HG02884 (cell line): ENCODE measurements around the gene VPS33A.
"Not testable (repeated sequence)": the region's sequence is repeated elsewhere in the genome, so short reads cannot be mapped to it uniquely, and the experiment has no call there.

Source experiments
- ATAC-seq: cut with Tn5 transposase; IDR thresholded peaks from one replicate; pipeline ENCODE4 v1.9.1; 2021; ENCODE audit warnings: mild to moderate bottlenecking, moderate library complexity; ENCODE audit not compliant: unreplicated experiment

VPS33A gene

DNA sequence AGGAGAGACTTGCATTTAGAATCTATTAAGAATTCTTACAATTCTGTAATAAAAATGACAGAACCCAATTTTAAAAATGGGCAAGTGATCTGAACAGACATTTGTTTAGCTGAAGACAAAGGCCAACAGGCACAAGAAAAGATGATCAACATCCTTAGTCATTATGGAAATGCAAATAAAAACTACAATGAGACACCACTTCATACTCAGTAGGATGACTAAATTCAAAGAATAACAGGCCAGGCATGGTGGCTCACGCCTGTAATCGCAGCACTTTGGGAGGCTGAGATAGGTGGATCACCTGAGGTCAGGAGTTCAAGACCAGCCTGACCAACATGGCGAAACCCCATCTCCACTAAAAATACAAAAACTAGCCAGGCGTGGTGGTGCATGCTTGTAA lies 7.8 kb downstream of the VPS33A start:
- ATAC-seq, result not testable (repeated sequence)

DNA sequence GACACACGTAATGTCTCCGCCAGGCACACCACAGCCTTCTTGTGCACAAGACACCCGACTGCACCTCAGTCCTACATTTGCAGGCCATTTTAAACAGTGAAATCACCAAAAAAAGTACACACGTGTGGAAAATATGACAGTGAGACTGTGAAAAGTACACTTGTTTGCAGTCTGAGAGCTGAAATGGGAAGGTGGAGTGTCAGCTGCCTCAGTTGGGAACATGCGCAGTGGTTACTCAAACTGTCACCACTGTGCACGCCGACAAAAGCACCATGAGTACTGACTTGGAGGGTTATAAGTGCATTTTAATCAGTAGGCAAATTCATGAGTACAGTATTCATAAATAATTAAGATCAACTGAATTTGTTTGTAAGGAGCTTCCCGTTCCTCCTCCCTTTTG lies 15.8 kb downstream of the VPS33A start:
- ATAC-seq, result no peak

DNA sequence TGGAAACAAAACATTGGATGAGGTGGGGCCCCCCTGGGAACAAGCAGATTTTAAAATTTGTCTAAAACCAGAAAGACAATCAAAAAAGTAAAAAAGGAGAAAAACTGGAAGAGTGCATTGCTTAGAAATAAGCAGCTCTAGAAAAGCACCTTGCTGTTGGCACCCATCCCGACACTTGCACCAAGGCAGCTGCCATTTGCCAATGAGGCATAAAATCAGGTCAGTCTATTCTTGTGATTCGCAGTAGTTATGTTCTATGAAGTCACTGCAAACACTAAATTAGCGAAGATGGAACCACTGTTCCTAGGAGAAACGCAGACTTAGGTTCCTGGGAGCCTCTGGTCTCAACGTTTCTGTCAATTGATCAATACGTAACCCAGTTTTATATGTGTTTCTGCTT lies 16.2 kb downstream of the VPS33A start:
- no peak for ATAC-seq

GRCh38 chr12:122245553-122245952 lies 20.7 kb downstream of the VPS33A start:
- ATAC-seq, result no peak

- ATAC-seq, result no peak
Measured at GRCh38 chr12:122244565-122245371, 21.5 kb downstream of the VPS33A start.

DNA sequence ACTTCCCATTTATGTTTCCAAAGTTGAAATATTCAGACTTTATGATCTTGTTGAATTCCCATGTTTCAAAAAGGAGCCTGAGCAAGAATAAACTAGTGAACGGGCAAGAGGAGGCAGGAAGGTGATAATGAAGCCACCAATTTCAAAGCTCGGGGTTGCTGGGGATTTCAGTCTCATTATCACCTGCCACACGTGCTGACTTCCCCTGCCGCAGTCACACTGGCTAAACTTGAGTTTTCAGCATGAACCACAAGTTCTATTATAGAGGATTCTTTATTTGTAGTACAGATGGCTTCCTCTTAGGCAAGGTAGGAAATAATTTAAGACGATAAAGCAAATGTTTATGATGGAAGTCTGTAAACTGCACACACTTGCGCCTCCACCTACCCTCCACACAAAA lies 22.3 kb downstream of the VPS33A start:
- no peak for ATAC-seq

GRCh38 chr12:122238861-122239260 lies 27.4 kb downstream of the VPS33A start:
- no peak for ATAC-seq

DNA sequence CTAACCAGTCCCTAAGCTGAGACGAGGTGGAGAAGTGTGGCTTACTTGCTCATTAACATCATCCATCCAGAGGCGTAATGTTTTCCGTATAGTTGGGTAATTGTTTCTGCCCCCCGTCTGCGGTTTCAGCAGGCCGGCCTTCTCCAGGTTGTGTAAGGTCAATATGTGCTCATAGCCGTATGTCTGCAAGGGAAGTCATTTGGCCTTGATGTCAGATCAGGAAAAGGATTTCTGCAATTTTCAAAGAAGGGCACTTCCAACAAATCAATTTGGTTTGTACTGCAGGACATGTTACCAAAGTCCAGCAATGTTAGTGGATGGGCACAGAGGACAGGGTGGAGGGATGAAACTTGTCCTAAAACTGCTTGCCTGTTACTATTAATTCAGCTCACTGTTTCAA lies 30.6 kb downstream of the VPS33A start:
- ATAC-seq, result no peak

- no peak for ATAC-seq
Measured at GRCh38 chr12:122232691-122233090, 33.6 kb downstream of the VPS33A start.

GRCh38 chr12:122230798-122231197 lies 35.5 kb downstream of the VPS33A start:
- no peak for ATAC-seq

- ATAC-seq, result no peak
Measured at GRCh38 chr12:122228092-122228491, 38.2 kb downstream of the VPS33A start.

GRCh38 chr12:122227341-122227740 lies 39.0 kb downstream of the VPS33A start:
- ATAC-seq, result no peak

DNA sequence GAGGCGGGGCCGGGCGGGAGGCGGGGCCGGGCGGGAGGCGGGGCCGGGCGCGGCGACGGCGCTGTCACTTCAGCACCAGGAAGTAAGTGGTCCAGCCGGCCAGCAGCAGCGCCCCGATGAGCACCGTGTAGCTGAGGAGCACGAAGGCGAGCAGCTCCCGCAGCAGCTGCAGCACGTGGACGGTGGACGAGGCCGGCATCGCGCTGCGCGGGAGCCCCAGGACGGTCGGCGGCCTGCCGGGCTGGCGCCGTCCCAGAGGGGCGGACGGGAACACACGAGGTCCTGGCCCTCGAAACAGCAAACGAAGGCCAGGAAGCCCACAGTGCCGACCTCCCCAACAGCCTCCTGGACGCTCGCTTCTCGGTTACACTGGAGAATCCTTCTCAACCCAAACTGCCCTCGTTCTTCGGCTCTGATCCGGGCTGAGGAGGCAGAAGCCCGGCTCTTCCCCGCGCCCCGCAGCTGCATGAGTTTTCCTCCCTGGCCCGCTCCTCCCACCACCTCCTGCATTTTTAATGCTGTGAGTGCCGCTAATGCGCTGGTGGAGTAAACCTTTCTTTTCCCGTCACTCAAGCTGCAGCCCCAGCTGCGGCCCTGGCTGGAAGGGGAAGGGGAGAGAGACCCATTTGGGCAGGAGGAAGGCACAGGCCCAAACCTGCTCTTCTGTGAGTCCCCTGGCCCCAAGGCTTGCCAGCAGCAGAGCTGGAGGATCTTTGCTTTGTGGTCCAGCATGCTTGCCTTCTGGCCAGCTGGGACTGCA lies 39.7 kb downstream of the VPS33A start:
- no peak for ATAC-seq

GRCh38 chr12:122225683-122226365 lies 40.5 kb downstream of the VPS33A start, which contains the start of gene DIABLO:
DIABLO (minus strand) TSS chr12:122226052; CDS start chr12:122226014, 38 bp downstream.
- ATAC-seq, result peak; percentile 92

- no peak for ATAC-seq
Measured at GRCh38 chr12:122216445-122216844, 49.8 kb downstream of the VPS33A start.

DNA sequence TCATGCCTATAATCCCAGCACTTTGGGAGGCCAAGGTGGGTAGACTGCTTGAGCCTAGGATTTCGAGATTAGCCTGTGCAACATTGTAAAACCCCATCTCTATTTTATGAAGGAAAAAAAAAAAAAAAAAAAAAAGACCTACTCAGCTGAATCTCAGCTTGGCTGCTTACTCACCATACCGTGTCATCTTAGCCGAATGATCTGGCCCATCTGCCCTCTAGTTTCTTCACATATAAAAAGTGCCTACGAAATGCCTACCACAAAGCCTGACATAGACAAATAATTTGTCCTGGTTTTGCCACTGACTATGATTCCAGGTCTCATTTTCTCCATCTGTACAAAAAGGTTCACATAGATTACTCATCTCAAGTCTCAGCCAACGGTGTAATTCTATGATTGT lies 50.5 kb downstream of the VPS33A start:
- ATAC-seq, result no peak

DNA sequence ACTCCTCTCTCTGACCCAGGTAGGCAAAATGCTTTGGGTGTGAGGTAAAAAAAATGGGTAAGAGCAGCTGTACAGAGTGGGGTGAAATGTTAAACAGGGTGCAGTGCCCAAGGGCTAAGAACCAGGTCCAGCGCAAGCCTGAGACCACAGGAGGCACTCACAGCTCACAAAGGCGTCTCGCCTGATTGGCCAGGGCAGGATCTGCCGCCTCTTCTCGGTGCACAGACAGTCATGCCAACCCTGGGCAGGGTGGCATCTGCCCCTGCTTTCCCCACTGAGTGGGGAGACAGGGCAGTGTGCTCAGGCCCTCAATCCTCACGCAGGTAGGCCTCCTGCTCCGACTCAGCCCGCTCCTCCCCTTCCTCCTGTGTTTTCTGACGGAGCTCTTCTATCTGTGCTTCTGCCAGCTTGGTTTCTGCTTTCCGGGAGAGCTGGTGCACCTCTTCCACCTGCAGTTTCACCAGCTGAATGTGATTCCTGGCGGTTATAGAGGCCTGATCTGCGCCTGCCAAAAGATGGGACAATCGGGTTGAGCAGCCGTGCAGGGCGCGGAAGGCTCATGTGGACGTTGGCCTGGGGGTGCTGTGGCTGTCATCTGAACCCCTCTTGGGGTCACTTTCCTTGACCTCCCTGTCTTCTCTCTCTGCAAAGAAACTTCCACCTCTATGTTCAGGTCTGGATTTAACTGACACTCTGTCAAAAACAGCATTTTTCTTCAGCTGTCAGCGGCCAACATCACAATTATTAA lies 58.0 kb downstream of the VPS33A start:
- ATAC-seq, result no peak

DNA sequence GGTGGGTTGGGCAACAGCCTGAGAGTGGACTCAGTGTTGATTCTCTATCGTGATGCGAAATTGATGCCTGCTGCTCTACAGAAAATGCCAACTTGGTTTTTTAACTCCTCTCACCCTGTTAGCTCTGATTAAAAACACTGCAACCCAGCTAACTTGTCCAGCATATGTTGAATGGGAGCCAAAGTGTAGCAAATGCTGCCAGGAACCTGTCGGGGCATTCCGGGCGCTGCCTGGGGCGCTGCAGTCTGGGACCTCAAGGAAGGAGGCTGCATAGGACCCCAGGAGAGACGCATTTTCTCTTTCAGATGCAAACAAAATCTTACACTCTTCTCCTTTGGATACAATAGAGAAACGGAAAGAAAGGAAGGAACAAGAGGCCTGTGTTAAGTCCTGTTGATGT lies 58.9 kb downstream of the VPS33A start:
- no peak for ATAC-seq

GRCh38 chr12:122206976-122207375 lies 59.3 kb downstream of the VPS33A start:
- no peak for ATAC-seq

DNA sequence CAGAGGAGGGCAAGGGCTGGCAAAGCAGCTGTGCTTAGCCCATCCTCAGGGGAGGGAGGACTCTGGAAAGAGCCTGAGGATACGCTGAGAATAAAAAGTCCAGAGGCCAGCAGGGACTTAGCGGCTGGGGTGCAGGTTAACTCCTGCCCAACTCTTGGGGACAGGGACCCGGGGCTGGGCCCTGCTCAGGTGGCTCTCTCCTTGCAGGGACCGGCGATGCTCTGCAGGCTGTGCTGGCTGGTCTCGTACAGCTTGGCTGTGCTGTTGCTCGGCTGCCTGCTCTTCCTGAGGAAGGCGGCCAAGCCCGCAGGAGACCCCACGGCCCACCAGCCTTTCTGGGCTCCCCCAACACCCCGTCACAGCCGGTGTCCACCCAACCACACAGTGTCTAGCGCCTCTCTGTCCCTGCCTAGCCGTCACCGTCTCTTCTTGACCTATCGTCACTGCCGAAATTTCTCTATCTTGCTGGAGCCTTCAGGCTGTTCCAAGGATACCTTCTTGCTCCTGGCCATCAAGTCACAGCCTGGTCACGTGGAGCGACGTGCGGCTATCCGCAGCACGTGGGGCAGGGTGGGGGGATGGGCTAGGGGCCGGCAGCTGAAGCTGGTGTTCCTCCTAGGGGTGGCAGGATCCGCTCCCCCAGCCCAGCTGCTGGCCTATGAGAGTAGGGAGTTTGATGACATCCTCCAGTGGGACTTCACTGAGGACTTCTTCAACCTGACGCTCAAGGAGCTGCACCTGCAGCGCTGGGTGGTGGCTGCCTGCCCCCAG lies 60.0 kb downstream of the VPS33A start:
- no peak for ATAC-seq
